Erythroblast (primary cell): Measurements from ENCODE around the gene PRKAG1.
"Not testable (repeated sequence)": the region's sequence is repeated elsewhere in the genome, so short reads cannot be mapped to it uniquely, and the experiment has no call there.

ENCODE experiments used
- DNase-seq, 2 experiments: peaks; one replicate each; lab custom pipeline; 2025; lab: John Stamatoyannopoulos, UW
- GATA1 ChIP-seq: IDR thresholded peaks from 2 replicates; pipeline ENCODE4 v1.6.1; 2011; ENCODE audit warnings: low read depth, mild to moderate bottlenecking, control low read depth, low read length, moderate library complexity
- POLR2A ChIP-seq: IDR thresholded peaks from 2 replicates; pipeline ENCODE4 v1.6.1; 2011; ENCODE audit warnings: mild to moderate bottlenecking, low read length

Gene PRKAG1

DNA sequence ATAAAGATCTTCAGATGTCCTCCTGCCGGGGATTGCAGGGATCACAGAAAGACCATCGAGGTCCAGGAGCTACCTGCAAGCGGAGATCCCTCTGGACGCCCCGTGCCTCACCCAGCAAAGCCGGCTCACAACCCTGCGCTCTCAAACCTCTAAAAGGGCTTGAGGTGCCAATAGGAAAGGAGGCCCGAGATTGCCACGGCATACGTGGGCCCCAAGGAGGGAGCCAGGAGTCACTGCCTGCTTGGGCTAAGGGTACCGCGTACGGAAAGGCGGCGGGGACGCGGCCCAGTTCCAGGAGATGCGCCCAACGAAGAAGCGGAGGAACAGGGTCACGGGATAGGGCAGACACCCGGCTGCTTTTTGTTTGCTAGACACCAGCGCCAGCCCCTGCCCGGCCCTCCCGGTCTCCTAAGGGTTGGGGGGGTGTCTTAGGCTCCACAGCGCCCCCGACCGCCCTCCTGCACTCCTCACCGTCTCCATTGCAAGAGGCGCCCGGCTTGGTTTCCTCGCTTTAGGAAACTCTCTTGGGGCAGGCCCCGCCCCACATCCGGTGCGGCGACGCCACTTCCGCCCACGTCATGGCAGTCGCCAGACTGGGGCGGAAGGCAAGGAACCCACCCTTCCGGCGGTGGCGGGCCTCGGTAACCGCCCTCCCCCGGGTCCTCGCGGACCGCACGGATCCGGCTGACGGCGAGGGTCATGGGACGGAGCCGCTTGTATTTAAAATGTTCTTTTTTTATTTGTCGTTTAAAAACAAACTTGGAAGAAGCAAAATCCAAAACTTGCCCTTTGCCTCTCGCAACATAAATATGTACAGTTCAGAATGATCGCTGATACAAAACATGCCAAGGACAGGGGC, at the start of gene PRKAG1:
TSS of gene PRKAG1 (minus strand) at position 516 of the 859 bp plus-strand sequence. CDS start at position 480, 36 bp downstream.
- peak; percentile 98 to 99 for DNase-seq
- TF ChIP-seq POLR2A = peak; percentile 97
- TF ChIP-seq GATA1 = no peak

DNA sequence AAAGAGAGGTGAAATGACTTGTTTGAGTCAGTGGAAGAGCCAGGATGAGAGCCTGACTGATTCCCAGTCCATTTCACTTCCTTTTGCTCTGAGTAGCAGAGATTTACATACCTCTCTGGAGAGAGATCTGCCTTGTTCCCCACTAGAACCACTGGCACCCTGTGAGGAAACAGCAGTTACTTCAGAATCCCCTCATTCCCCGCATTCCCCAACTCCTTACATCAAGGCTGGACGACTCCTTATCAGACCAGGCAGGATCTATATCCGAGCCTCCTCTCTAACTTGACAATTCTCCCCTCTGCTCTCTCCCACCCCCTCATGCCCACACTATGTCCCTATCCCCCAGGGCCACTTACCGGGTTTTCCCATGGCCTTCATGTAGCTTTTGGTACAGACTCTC, 47.5 kb upstream of the PRKAG1 start:
- DNase-seq = no peak
- TF ChIP-seq GATA1 (no peak), POLR2A (no peak)

DNA sequence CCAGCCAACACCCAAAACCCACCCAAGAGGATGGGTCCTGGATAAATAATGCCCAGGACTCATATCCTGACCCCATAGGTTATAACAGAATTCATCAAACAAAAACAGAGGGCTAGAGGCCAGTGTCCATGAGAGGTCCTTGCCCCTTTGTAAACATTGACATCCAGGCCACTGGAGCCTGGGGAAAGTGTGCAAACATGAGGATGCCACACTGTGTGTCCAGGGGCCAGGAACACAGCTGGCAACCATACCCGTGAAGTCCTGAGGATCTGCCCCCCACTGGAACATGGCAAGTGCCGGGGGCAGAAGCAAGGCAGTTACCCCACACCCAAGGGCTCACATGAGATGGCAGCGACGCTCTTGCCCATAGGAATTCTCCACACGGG, 46.2 kb upstream of the PRKAG1 start:
- no peak for TF ChIP-seq GATA1
- no peak for TF ChIP-seq POLR2A
- no peak for DNase-seq

DNA sequence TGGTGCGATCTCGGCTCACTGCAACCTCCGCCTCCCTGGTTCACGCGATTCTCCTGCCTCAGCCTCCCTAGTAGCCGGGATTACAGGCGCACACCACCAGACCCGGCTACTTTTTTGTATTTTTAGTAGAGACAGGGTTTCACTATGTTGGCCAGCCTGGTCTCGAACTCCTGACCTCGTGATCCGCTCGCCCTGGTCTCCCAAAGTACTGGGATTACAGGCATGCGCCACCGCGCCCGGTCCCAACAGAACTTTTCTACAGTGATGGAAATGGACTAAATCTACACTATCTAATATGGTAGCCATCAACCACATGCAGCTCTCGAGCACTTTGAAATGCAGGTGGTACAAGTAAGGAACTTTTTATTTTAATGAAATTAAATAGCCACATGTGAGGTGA, 43.3 kb upstream of the PRKAG1 start:
- DNase-seq = not testable (repeated sequence)

DNA sequence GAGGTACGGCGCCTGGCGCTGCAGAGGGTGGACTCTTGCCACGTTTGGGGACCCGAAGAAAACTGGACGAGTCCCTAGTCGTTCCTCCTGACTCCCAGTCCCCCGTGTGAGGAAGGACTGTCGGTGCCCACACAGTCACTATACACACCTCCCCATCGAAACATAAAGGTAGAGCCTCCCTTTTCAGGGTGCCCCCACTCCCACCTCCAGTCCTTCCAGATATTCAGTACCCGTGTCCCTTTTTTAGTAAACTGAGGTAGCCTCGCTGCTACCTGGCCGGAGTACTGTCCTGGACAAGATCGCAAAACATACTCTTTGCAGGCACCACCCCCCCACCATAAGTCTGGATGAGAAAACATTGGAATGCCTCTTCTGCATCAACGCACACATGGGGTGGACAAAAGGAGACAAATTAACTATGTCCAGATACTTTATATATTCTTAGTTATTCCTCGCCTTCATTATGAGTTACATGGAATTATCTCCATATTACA, 42.6 kb upstream of the PRKAG1 start:
- DNase-seq = no peak
- TF ChIP-seq POLR2A (no peak), GATA1 (no peak)

DNA sequence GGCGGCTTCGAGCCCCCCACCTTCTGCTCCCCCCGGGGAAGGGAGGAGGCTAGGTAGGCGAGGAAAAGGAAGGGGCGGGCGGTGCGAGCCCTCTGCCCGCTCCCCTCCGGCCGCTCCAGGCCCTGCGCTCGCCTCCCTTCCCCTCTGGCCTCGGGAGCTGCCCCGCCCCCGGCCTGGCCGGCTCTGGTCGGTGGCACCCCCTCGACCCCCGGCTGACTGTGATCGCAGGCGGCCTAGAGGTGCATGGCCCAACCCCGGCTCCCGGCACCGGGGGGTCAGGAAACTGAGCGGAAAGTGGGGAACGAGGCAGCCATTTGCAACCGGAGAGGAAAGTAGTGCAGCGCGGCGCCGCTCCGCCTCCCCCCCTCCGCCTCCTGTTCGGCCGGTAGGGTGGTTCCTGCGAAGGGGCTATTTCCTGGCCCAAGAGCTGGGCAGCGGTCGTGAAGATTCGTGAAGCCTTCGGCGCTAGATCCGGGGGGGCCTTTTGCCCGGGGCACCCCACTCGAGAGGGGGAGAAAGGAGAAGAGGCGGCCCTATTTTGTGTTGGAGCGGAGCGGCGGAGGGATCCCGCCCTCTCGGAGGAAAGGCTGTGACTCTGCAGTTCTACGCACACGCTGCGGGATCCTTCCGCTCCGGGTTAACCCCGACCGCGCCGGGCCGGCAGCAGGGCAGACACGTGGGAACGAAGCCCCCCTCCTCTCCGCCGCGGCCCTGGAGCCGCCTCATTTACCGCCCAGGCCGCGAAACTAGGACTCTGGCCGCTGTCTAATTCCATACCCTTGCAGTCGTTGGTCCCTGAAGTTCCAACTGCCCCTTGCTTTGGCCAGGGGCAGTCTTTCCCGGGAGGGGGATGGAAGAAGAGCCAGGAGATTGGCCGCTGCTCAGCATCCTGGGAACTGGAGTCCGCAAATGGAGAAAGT, 41.9 kb upstream of the PRKAG1 start, which contains the start of gene KMT2D:
TSS of gene KMT2D (minus strand) at position 558 of the 920 bp plus-strand sequence. CDS start 5,470 bp downstream, outside the sequence.
- TF ChIP-seq GATA1 (no peak), POLR2A (peak; percentile 80)
- DNase-seq = peak; percentile 97

DNA sequence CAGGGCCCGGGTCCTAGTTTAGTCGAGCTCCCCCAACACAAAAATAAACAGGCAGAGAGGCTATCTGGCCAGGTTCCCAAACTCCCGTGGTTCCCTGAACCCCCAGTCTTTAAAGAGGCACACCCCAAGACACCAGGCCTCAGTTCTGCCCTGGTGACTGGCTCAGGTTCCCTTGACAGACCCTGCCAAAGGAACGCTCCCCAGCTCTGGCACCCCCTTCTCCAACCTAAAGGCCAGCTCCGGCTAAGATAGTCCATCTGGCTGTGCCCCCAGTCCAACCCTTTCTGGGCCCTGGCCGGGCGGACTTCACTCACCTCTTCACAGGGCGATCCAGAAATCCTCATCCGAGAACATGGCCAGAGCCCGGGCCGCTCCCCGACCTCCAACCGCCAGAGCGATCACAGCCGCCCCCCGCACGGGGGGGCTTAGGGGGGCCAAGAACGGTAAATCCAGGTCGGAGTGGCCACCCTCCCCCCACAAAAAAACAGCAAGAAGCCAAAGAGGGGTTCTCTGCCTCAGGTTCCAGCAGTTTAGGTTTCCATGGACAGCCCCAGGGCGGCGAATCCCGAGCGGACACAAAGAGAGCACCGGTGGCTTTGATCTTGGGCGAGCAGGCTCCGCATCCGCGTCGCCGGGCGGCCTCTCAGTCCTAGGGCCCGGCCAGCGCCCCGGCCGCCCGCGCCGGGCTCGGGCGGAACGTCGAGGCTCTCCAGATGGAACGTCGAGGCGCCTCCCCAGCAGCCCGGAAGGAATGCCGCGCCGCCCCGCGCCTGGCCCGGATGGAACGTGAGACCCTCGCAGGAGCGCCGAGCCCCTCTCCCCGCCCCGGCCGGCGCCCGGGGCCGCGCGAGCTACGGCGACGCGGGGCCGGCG, 41.0 kb upstream of the PRKAG1 start:
- TF ChIP-seq POLR2A (peak; percentile 67), GATA1 (no peak)
- peak; percentile 62 to 74 for DNase-seq

DNA sequence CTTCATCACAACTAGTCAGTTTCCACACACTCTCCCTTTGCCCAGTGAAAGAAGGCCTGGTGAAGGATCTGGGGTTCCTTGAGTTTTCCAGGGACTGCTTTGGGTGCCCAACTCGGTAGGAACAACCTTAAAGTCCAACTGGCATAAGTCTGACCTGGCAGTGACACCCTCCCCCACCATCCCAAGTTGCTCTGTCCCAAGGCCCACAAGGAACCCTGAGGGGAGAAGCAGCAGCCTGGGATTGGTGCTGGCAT, 40.4 kb upstream of the PRKAG1 start:
- peak in 1 of 2 experiments; percentile 53 for DNase-seq

DNA sequence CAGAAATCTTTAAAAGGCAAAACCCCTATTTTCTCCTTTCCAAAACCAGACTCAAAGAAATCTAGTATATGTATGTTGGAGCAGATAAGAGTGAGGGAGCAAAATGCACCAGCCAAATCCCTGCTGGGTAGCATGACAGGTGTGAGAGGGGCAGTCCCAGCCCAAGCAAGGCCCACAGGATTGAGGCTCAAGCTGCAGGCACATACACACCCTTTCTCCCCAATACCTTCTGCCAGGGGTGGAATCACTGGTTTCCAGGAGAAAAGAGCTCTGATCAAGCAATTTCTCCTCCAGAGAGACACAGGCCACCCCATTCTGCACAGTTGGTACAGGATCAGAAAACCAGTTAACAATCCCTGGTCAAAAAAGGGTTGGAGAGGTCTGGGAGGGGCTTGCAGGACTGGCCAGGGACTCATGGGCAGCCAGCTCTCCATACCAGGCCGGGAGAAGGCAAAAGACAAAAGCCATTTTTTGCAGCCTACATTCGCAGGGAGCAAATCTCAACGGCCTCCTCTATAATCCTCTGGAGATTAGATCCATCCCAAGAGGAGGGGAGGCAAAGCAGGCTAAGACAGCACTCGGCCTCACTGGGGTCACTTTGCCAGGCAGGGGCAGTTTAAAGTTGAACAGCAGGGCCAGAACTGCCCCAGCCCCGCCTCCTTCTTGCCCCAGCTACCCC, 39.9 kb upstream of the PRKAG1 start:
- DNase-seq = peak; percentile 25 to 36
- no peak for TF ChIP-seq POLR2A
- no peak for TF ChIP-seq GATA1

More for the DNA sequence above, 40.4 kb upstream of the PRKAG1 start:
- no peak for TF ChIP-seq GATA1
- TF ChIP-seq POLR2A = no peak

DNA sequence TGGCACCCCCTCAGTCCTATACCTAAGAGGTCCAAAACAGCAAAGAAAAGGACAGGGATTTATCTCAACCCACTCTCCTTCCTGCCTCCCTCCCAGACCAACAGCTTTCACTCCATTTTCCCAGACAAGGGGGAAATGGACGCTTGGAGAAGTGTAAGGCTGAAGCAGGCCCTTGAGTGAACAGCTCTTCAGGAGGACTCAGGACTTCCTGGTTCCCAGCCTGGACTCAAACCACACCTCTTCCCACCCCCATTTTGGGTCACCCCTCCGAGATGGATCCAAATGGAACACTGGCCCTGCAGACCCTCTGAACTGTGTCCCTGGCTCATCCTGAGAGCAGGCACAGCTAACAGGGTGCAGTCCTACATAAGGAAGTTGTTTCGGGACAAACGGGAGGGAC, 39.3 kb upstream of the PRKAG1 start:
- no peak for TF ChIP-seq GATA1
- peak in 1 of 2 experiments; percentile 36 for DNase-seq

DNA sequence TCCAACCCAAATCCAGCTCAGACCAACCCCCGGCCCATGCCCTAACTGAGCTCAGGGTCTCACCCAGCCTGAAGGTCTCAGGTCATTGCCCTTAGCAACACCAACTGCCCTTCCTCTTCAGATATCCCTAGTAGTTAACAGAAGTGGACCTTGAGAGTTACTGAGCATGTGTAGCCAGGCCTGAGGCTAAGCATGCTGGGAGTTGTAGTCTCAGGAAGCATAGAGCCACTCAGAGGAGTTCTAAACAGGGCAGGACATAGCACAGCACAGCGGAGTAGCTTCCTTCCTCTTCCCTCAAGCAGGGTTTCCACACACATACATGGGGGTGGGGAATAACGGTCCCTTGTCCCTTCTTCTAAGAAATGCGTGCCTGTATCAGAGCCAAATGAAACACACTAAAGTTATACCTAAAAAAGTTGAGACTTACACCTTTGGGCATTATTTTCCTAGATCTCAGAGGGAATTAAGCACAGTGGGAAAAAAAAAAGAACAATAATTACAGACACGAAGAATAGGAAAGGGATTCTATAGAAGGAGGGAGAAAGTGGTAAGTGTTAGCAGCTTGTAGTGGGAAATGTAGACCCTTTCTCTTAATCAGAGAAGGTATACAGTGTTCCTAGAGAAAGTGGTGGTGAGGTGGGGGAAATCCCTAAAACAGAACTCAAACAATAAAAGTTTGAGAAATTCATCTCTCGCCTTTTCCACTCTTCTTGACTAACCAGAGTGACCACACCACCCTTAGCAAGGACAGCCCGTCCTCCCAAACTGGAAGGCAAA, 37.6 kb upstream of the PRKAG1 start:
- TF ChIP-seq GATA1 = no peak
- no peak for TF ChIP-seq POLR2A
- peak; percentile 68 to 73 for DNase-seq

DNA sequence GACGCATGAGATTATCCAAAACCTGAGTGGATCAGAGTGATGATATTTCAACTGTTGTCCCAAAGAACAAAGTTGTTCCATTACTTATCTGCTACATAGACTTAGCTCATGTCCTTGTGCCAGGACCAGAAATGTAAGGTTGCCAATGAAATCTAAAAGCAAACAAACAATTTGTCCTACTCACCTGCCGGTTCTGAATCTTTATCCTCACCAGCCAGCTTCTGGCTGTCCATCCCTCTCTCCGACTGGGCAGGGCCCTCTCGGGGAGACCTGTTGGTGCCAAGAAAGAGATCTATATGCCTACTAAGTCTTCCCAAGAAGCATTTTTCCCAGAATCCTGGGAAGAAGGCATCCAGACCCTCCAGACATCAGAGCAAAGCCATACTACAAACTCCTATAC, 36.5 kb upstream of the PRKAG1 start:
- TF ChIP-seq POLR2A (no peak), GATA1 (no peak)
- DNase-seq = no peak
